Measurements from ENCODE around the gene MACF1.
"Not testable (repeated sequence)": the region's sequence is repeated elsewhere in the genome, so short reads cannot be mapped to it uniquely, and the experiment has no call there.

MACF1 gene

GRCh38 chr1:39458991-39459390, 254.5 kb downstream of the MACF1 start:
- H3K4me3 ChIP-seq (ENCODE audit: low read length): no peak overlapping the region
- no peak for DNase-seq (ENCODE audit: low read depth)
- TF ChIP-seq CTCF (conservative IDR thresholded peaks at IDR 0.05; ENCODE audit: low read length): no peak

- TF ChIP-seq CTCF (conservative IDR thresholded peaks at IDR 0.05; ENCODE audit: low read length): no peak
- no peak overlapping the region for H3K4me3 ChIP-seq (ENCODE audit: low read length)
- no peak for DNase-seq (ENCODE audit: low read depth)
Measured at GRCh38 chr1:39462074-39462473, 257.6 kb downstream of the MACF1 start.

GRCh38 chr1:39466413-39467107, 262.1 kb downstream of the MACF1 start:
- no peak overlapping the region for H3K4me3 ChIP-seq (ENCODE audit: low read length)
- no peak for TF ChIP-seq CTCF (conservative IDR thresholded peaks at IDR 0.05; ENCODE audit: low read length)
- DNase-seq (ENCODE audit: low read depth): no peak

GRCh38 chr1:39467108-39467720, 262.7 kb downstream of the MACF1 start:
- H3K4me3 ChIP-seq (ENCODE audit: low read length): not testable (repeated sequence)
- DNase-seq (ENCODE audit: low read depth): peak; percentile 51

GRCh38 chr1:39469150-39469549, 264.7 kb downstream of the MACF1 start:
- no peak overlapping the region for H3K4me3 ChIP-seq (ENCODE audit: low read length)
- no peak for TF ChIP-seq CTCF (conservative IDR thresholded peaks at IDR 0.05; ENCODE audit: low read length)
- DNase-seq (ENCODE audit: low read depth): no peak

GRCh38 chr1:39470040-39470439, 265.5 kb downstream of the MACF1 start:
- DNase-seq (ENCODE audit: low read depth): no peak
- no peak for TF ChIP-seq CTCF (conservative IDR thresholded peaks at IDR 0.05; ENCODE audit: low read length)
- no peak overlapping the region for H3K4me3 ChIP-seq (ENCODE audit: low read length)

- TF ChIP-seq CTCF (conservative IDR thresholded peaks at IDR 0.05; ENCODE audit: low read length): no peak
- H3K4me3 ChIP-seq (ENCODE audit: low read length): no peak overlapping the region
- DNase-seq (ENCODE audit: low read depth): no peak
Measured at GRCh38 chr1:39472826-39473225, 268.3 kb downstream of the MACF1 start.

Data from AG10803 (cell line).